Endodermal cell (in vitro differentiated cells): Measurements from ENCODE around the gene FEN1. TPM values are rescaled to one million over a fixed set of nuclear protein-coding genes. Genes with fewer than 3 reads are reported as not detected.

Experiments
- DNase-seq: peaks from one replicate; pipeline ENCODE4 v3.0.0-alpha.2; 2017
- H3K27ac ChIP-seq: 2 replicates; pipeline ENCODE4 v1.5.1; 2013; ENCODE audit warnings: mild to moderate bottlenecking, low read depth, low read length, moderate library complexity
- H3K27me3 ChIP-seq: 2 replicates; pipeline ENCODE4 v1.6.1; 2013; ENCODE audit warnings: mild to moderate bottlenecking, low read length, moderate library complexity; ENCODE audit not compliant: insufficient read depth, control insufficient read depth, poor library complexity, severe bottlenecking
- H3K36me3 ChIP-seq: 2 replicates; pipeline ENCODE4 v1.7.0; 2013; ENCODE audit warnings: mild to moderate bottlenecking, low read length, moderate library complexity; ENCODE audit not compliant: control insufficient read depth, insufficient read depth
- H3K4me1 ChIP-seq: one replicate; pipeline ENCODE4 v1.7.0; 2013; ENCODE audit warnings: low read length; ENCODE audit not compliant: control insufficient read depth, insufficient read depth
- H3K4me3 ChIP-seq: 2 replicates; pipeline ENCODE4 v1.5.1; 2013; ENCODE audit warnings: mild to moderate bottlenecking, low read length, moderate library complexity
- H3K9ac ChIP-seq: 2 replicates; pipeline ENCODE4 v1.6.1; 2013; ENCODE audit warnings: mild to moderate bottlenecking, low read length, moderate library complexity; ENCODE audit not compliant: poor library complexity, severe bottlenecking; ENCODE audit errors: extremely low read depth
- H3K9me3 ChIP-seq: 2 replicates; pipeline ENCODE4 v1.6.1; 2013; ENCODE audit warnings: mild to moderate bottlenecking, low read length, moderate library complexity; ENCODE audit not compliant: control insufficient read depth
- H3K27ac Mint-ChIP-seq: 2 replicates; pipeline ENCODE4 v1.8.0; 2020; ENCODE audit warnings: mixed read lengths
- H3K27me3 Mint-ChIP-seq: 2 replicates; pipeline ENCODE4 v1.8.0; 2021; ENCODE audit warnings: mild to moderate bottlenecking, mixed read lengths; ENCODE audit not compliant: insufficient read depth
- H3K36me3 Mint-ChIP-seq: 2 replicates; pipeline ENCODE4 v1.8.0; 2020; ENCODE audit warnings: low read depth, mixed read lengths
- H3K4me1 Mint-ChIP-seq: 2 replicates; pipeline ENCODE4 v1.8.0; 2020; ENCODE audit warnings: mixed read lengths
- H3K4me3 Mint-ChIP-seq: 2 replicates; pipeline ENCODE4 v1.8.0; 2020; ENCODE audit warnings: mild to moderate bottlenecking, moderate library complexity, mixed read lengths
- H3K9me3 Mint-ChIP-seq: 2 replicates; pipeline ENCODE4 v1.8.0; 2020; ENCODE audit warnings: mild to moderate bottlenecking, mixed read lengths
- CTCF ChIP-seq: fragments of 200-600 bp; sonication (generic); conservative IDR thresholded peaks from 2 replicates; pipeline ENCODE4 v1.5.0; 2021; ENCODE audit warnings: antibody characterized with exemption, mild to moderate bottlenecking
- WGBS, 2 experiments: methylation state at CpG; one replicate each; pipeline versions ENCODE4 v1.1.5 to v1.1.7; 2013; ENCODE audit warnings: missing lambda C conversion rate in 2 of 2, mixed read lengths in 1 of 2; ENCODE audit not compliant: insufficient coverage in 1 of 2, insufficient read length in 1 of 2; 5-methylcytosine and 5-hydroxymethylcytosine counted together
- total RNA-seq, 2 donors: library from RNA; stranded (reverse); fragmentation: NEBNext Ultra II Directional in 1 of 2; extraction: Animal tissue kit (Norgen Biotek cat#: 25700) in 1 of 2; gene quantifications; 2 replicates in 1 of 2; 3 replicates in 1 of 2; pipeline ENCODE4 v1.2.1, GENCODE V29; 2021

The FEN1 gene
- total RNA-seq, 2 donors from 2014 or later = 66.7 to 81.8 TPM

- no peak for TF ChIP-seq CTCF
- no peaks in the 10 kb centered on the region for H3K4me1 ChIP-seq
- H3K4me1 Mint-ChIP-seq = peaks cover 3% of the 10 kb centered on the region
Measured at GRCh38 chr11:61839742-61840141, 47.0 kb downstream of the FEN1 start.

GRCh38 chr11:61840371-61840770, 47.7 kb downstream of the FEN1 start:
- Histone ChIP-seq H3K27me3 (no peaks in the 10 kb centered on the region), H3K27ac (no peak overlapping the region), H3K4me1 (no peaks in the 10 kb centered on the region), H3K9ac (no peak overlapping the region), H3K4me3 (no peak overlapping the region), H3K36me3 (peaks cover 75% of the 10 kb centered on the region), H3K9me3 (no peaks in the 10 kb centered on the region)
- no peak overlapping the region for H3K4me3 Mint-ChIP-seq
- TF ChIP-seq CTCF = no peak
- H3K9me3 Mint-ChIP-seq = no peaks in the 10 kb centered on the region
- H3K4me1 Mint-ChIP-seq = no peaks in the 10 kb centered on the region
- 92 to 95% methylated on average over 7 of the region's 7 CpGs for whole genome bisulfite sequencing, 2 experiments
- no peaks in the 10 kb centered on the region for H3K27me3 Mint-ChIP-seq
- peaks cover 70% of the 10 kb centered on the region for H3K36me3 Mint-ChIP-seq
- no peak for DNase-seq
- no peak overlapping the region for H3K27ac Mint-ChIP-seq

More at GRCh38 chr11:61839742-61840141, 47.0 kb downstream of the FEN1 start:
- Mint-ChIP-seq H3K27me3 (no peaks in the 10 kb centered on the region), H3K27ac (no peak overlapping the region), H3K4me3 (no peak overlapping the region), H3K9me3 (no peaks in the 10 kb centered on the region), H3K36me3 (peaks cover 67% of the 10 kb centered on the region)
- H3K27ac ChIP-seq = no peak overlapping the region
- H3K4me3 ChIP-seq = no peak overlapping the region
- DNase-seq = no peak
- no peaks in the 10 kb centered on the region for H3K9me3 ChIP-seq
- peaks cover 75% of the 10 kb centered on the region for H3K36me3 ChIP-seq
- H3K9ac ChIP-seq = no peak overlapping the region
- 92 to 94% methylated on average over 2 of the region's 2 CpGs for WGBS, 2 experiments
- no peaks in the 10 kb centered on the region for H3K27me3 ChIP-seq

GRCh38 chr11:61841636-61842527, 49.2 kb downstream of the FEN1 start:
- no peaks in the 10 kb centered on the region for H3K27me3 Mint-ChIP-seq
- TF ChIP-seq CTCF = no peak
- Histone ChIP-seq H3K9ac (no peak overlapping the region), H3K27me3 (no peaks in the 10 kb centered on the region), H3K27ac (no peak overlapping the region), H3K4me1 (no peaks in the 10 kb centered on the region), H3K36me3 (peaks cover 74% of the 10 kb centered on the region), H3K9me3 (no peaks in the 10 kb centered on the region), H3K4me3 (no peak overlapping the region)
- WGBS, 2 experiments = 91 to 97% methylated on average over 5 to 12 of the region's 12 CpGs
- no peaks in the 10 kb centered on the region for H3K4me1 Mint-ChIP-seq
- no peaks in the 10 kb centered on the region for H3K9me3 Mint-ChIP-seq
- no peak overlapping the region for H3K27ac Mint-ChIP-seq
- no peak for DNase-seq
- peaks cover 70% of the 10 kb centered on the region for H3K36me3 Mint-ChIP-seq
- no peak overlapping the region for H3K4me3 Mint-ChIP-seq
